Dedifferentiated amniotic fluid mesenchymal stem cell (primary cell): ENCODE results near the gene TLE3.
A peak's percentile ranks its signal among the peaks of the same experiment; 100 is the strongest.

Experiments
- DNase-seq: peaks from one replicate; pipeline ENCODE4 v3.0.0-alpha.2; 2016; ENCODE audit errors: extremely low spot score

Gene TLE3

GRCh38 chr15:70048578-70049514 lies 48.9 kb downstream of the TLE3 start:
- DNase-seq, result no peak

DNA sequence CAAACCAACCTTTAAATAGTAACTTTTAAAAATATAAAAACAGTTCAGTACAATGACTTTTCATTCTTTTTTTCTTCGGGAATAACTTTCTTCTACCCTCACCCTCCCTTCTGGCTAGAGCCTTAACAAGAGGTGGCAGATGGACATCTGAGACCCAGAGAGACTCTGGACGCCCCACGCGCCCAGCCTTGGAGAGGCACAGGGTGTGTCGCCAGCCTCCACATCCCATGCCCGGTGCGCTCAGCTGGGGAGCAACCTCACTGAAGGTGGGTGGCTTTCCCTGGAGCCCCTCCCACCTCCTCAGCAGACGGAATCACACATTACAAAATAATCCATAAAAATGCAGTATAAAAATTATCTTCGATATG lies 49.5 kb downstream of the TLE3 start:
- no peak for DNase-seq

GRCh38 chr15:70047386-70048197 lies 50.1 kb downstream of the TLE3 start:
- DNase-seq, result no peak

DNA sequence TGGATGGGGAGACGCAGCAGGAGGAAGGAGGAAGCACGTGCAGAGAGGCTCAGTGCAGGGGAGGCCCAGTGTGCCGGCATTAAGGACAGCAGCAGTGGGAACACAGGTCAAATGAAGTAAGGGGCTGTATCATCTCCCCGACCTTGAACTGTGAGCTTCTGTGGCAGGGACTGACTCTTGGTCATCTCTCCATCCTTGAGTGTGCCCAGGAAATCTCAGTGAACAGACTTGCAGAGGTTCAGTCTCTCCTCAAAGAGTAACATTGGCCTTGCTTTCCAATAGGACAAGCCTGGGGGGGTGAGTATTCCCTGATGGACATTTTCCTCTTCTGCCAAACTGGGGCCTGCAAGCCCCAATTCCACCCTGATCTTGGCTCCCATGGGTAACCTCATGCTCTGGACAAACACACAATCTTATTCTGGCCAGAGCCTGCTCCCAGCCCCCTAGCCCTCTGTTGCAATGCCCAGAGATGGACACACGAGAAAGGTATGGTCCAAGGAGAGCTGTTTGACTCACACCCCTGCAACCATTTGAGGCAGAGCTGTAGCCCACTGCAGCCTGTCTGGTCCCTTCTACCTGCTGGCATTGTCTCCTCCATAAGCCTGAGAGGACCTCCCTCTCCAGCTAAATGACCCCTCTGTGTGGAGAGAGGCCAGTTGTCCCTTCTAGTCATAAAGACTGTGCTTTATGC lies 50.9 kb downstream of the TLE3 start:
- DNase-seq, result no peak

- DNase-seq, result no peak
Measured at GRCh38 chr15:70045045-70045444, 52.7 kb downstream of the TLE3 start.

DNA sequence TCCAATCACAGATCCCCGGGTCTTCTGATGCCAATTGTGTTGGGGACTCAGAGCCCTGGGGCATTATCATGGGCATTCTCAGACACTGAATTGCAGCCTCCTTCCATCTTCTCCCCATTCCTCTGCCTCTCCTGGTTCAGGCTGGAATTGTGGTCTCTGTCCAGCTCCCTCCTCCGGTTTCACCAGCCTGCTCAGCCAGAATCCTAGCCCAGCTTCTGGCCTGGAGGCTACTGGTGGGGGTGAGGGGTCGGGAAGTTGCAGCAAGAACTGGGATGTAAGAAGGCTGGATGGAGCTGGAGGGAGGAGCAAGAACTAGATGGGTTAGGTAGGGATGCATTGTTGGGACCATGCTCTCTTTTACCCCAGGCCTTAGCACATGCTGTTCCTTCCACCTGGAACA lies 53.5 kb downstream of the TLE3 start:
- DNase-seq, result no peak

GRCh38 chr15:70043590-70043989 lies 54.1 kb downstream of the TLE3 start:
- DNase-seq, result no peak

GRCh38 chr15:70042553-70043214 lies 55.0 kb downstream of the TLE3 start:
- DNase-seq, result no peak

- no peak for DNase-seq
Measured at GRCh38 chr15:70039917-70040316, 57.8 kb downstream of the TLE3 start.

GRCh38 chr15:70038730-70039392 lies 58.9 kb downstream of the TLE3 start:
- no peak for DNase-seq

DNA sequence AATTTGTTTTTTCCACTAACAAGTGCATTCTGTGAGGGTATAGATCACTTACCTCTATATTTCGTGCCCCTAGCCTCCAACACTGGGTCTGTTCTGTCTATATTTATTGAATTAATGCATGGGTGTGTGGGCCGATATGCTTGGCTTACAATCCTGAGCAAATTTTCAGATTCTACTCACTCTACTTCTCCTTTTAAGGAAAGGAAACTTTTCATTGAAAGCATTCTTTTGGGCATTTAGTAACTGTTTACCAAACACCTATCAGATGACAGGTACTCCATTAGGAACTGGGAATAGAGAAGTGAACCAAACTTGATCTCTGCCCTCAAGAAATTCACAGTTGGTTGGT lies 60.5 kb downstream of the TLE3 start:
- no peak for DNase-seq

GRCh38 chr15:70036585-70037291 lies 61.0 kb downstream of the TLE3 start:
- DNase-seq, result no peak

DNA sequence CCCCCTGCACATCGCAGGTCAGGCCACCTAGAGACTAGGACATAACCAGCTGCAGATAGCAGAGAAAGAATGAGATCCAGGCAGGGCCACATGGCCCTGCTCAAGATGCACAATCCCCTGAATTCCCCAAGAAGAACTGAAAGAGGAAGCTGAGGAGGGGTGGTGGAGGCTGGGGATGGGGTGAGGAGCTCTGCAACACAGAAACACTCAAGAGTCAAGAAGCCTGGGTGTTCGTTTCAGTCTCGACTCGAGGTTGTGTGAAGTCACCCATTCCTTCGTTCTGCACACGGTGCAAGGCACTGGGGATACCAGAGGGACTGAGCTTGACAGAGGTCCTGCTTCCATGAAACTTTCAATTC lies 62.0 kb downstream of the TLE3 start:
- DNase-seq, result no peak

DNA sequence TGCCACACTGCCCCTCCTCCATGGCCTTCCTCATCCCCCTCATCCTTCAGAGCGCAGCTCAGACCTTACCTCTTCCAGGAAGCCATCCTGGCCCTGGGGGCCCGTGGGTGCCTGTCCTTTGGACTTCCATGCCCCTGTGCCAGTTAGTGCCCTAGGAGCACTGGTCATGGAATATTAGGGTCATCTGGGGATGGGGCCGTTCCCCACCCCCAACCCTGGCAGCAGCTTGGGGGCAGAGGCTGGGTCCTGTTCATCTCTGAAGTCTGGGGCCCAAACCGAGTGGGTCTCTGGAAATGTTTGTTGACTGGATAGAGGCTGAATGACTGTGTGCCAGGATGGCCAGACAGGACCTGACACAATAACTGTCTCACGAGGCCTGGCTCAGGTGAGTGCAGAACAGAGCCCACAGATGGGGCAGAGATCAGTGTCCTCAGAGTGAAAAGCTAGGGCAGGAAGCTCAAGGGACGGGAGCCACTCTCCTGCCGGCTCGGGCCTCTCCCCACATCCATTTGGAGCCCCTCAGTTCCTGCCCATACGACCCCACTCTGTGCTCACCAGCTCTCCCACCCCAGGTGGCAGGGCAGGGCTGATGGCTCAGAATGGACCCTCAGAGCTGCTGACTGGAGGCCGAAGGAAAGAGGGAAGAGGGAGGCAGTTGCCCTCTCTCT lies 62.5 kb downstream of the TLE3 start:
- no peak for DNase-seq

GRCh38 chr15:70034596-70034995 lies 63.1 kb downstream of the TLE3 start:
- DNase-seq, result no peak

DNA sequence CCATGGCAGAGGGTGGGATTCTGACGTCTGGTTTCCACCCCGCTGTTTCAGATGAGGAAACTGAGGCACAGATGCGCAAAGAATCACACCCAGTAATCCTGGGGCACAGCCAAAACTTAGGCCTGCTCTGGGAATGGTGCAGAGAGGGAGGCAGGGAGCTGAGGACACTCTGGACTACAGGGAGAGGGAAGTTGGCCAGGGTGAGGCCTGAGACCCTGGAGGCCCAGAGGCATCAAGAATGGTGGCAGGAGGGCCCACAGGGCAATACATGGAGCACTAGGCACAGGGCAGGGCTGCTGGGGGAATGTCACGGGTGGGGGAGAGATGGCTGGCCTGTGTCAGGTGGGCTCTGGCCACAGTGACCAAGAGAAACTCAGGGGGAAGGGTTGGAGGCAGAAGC lies 63.6 kb downstream of the TLE3 start:
- DNase-seq, result no peak

DNA sequence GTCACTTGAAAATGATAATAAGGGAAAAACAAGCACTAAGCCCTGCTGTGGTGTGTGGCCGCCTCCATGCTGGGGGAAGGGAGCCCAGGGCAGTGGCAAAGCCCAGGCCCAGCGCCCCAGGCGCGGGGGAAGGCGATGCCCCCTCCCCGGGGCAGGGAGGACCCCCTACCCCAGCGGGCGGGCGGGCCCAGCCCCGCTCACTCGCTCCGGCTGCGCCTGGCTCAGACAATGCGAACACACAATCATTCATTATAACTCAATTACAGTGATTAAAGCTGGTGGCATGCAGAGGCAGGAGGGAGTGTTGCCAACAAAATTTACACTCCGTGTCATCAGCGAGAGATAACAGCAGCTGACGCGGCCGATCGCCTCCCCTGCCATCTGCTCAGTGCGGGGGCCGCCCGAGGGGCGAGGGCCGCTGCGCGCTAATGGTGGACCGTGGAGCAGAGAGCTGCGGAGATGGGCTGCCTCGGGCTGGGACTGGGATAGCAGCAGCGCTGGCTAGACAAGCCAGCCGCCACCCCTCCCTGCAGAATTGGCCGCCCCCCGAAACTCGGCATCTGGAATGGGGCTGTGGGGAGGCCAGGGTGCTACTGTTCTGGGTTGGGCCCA lies 64.1 kb downstream of the TLE3 start:
- DNase-seq, result peak; percentile 36

DNA sequence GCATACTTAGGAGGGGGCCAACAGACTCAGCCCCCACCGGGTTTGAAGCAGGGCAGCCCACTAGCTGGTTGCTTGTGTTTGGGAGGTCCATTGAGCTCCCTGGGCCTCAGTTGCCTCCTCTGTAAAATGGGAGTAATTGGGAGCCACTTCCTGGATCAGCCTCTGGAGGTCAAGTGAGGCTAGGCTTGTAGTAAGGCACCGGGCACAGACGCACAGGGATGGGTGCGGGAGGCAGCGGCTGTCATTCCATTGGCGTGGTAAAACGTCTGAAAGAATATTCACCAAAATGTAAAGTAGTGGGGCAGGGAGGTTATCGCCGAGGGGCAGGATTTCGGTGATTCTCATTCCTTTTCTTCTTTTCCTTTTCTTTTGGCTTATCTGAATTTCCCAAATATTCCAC lies 64.6 kb downstream of the TLE3 start:
- DNase-seq, result no peak

DNA sequence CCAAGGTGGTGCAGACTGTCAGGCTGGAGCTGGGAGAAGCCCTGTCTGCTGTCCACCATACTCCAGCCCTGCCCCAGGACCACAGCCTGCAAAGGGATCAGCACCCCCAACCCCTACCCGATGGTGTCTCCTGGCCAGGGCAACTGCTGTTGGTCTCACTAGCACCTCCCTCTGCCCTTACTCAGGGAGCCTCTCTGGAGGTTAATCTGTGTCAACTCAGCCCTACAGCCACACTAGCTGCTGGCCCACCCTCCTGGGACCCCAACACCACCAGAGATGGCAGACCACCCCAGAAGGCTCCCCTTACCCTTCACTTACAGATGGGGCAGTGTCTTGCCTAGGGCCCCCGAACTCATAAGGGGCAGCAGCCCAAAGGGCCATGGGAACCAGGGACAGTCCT lies 65.2 kb downstream of the TLE3 start:
- DNase-seq, result no peak

- no peak for DNase-seq
Measured at GRCh38 chr15:70031713-70032112, 66.0 kb downstream of the TLE3 start.
